GM10847 (cell line): ENCODE results near the gene ANO1.

ENCODE experiments used
- POLR2A ChIP-seq: IDR thresholded peaks from 2 replicates; pipeline ENCODE4 v1.6.1; 2011; ENCODE audit not compliant: insufficient read length; ENCODE audit errors: extremely low read depth

The ANO1 gene

DNA sequence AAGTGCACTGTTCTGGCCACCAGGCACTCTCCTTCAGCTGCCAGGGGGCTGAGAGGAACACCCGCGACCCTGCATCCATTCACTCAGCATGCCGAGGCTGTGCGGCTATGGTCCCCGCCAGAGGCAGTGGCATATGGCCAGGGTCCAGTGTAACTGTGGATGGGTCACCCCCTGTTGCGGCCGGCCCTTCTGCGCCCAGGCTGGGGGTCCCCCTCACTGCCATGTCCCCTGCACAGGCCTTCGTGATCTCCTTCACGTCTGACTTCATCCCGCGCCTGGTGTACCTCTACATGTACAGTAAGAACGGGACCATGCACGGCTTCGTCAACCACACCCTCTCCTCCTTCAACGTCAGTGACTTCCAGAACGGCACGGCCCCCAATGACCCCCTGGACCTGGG is 104.1 kb downstream of the ANO1 start:
- no peak for TF ChIP-seq POLR2A

DNA sequence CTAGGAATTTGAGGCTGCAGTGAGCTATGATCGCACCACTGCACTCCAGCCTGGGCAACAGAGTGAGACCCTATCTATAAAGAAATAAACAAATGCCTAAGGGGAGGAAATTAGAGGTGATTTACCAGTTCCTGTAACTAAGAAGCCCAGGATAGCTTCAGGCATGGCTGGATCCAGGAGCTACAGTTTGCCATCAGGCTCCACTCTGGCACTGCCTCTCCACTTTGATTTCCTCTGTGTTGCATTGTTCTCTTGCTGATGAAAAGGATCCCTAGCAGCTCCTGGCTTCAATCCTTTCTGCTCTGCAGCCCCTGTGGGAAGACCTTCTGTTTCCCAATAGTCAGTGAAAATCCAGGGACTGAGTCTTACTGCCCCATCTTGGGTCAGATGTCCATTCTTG is 104.9 kb downstream of the ANO1 start:
- no peak for TF ChIP-seq POLR2A

DNA sequence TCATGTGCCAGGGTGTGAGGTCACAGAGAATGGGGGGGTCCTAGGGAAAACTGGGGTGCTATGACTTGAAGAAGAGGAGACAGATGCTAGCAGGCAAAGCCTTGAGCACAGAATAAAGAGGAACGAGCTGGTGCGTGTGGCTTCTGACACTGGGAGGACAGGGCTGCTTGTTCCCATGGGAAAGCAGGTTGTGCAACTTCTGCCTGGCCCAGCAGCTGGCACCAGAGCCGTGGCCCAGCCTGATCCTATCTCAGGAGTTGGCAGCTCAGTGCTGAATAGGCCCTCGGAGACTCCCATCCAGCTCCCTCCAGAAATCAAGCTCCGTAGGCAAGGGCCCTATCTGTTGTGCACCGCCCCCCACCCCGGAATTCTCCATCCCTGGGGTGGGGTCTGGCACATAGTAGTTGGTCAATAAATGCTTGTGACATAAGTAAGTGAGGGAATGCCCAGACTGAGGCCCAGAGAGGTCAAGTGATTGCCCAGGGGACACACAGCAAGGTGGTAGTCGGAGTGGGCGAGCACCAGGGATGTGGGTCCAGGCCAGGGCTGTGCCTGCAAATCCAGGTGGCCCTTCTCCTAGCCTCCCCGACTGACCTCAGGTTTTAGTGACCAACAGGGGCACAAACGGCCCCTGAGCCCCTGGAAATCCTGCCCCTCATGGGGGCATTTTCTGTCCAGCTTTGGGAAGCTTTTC is 105.5 kb downstream of the ANO1 start:
- no peak for TF ChIP-seq POLR2A

DNA sequence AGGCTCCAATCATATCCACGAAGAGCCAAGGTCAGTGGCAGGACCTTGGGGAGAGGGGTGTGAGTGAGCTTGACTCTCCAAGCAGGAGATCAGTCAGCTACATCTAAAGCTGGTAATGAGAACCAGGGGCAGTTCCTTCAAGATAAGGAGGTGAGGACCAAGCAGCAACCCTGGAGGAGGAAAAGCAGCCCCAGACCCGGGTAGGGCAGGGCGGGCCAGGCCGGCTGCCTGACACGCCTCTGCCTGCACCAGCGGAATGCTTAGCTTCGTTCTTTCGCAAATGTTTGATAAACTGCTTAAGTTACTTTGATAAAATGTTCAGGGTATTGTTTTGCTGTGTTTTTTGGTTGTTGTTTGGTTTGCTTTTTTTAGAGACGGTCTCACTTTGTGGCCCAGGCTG is 106.3 kb downstream of the ANO1 start:
- TF ChIP-seq POLR2A, result no peak

DNA sequence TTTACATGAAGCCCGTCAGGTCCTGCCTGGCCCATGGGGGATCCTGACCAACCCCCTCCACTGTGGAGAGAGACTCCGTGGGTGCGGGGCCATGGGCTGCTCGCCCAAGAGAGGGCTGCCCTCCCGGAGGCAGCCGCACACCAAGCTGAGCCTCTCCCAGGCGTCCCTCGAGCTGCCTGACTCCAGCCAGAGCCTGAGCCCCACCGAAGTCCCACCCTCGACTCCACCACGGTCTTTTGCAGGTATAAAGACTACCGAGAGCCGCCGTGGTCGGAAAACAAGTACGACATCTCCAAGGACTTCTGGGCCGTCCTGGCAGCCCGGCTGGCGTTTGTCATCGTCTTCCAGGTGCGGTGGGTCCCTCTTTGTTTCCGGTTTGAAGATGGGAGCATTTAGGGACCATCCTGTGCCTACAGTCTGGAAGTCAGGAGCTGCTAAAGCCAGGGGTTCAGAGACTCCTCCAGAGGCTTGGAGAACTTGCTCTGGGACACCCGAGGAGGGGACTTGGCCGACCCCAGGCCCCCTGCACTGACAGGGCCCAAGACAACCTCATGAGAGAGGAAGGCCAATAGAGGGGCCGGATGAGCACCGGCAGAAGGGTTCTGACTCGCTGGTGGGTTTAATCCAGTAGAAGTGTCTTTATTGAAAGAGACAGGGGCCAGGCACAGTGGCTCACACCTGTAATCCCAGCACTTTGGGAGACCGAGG is 107.4 kb downstream of the ANO1 start:
- no peak for TF ChIP-seq POLR2A

DNA sequence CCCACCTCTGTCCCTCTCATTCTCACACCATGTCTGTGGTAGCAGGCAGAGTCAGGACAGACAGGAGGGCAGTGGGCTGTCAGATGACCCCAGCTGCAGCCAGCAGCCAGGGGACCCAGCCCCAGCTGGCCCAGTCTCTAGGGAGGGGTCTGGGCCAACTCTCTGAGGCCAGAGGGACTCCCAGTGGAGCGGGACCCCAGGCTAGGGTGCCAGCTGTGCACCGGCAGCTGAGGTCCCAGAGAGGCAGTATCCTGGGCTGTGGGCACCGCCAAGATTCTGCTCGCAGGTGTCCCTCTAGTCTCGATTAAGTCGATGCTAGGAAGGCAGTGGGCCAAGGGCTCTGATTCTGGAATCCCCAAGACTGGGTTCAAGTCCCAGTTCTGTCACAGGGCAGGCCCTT is 108.3 kb downstream of the ANO1 start:
- no peak for TF ChIP-seq POLR2A

DNA sequence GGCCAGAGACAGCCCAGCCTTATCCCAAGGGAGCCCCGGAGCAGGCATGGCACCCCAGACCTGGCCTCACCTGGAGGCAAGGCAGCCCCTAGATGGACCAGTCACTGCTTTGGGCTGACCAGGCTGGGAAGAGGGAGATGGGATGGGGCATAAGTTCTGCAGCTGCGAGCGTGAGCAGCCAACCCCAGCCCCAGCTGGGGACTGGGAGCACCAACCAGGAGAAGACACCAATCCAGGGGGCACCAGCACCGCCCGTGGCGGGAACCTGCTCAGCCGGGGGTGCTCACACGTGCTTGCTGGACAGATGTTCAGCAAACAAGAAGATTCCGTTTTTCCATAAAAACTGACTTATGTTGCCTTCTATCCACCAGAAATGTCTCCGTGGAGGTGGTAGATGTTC is 108.8 kb downstream of the ANO1 start:
- no peak for TF ChIP-seq POLR2A

DNA sequence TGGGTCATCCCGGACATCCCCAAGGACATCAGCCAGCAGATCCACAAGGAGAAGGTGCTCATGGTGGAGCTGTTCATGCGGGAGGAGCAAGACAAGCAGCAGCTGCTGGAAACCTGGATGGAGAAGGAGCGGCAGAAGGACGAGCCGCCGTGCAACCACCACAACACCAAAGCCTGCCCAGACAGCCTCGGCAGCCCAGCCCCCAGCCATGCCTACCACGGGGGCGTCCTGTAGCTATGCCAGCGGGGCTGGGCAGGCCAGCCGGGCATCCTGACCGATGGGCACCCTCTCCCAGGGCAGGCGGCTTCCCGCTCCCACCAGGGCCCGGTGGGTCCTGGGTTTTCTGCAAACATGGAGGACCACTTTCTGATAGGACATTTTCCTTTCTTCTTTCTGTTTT is 109.7 kb downstream of the ANO1 start:
- TF ChIP-seq POLR2A, result no peak

DNA sequence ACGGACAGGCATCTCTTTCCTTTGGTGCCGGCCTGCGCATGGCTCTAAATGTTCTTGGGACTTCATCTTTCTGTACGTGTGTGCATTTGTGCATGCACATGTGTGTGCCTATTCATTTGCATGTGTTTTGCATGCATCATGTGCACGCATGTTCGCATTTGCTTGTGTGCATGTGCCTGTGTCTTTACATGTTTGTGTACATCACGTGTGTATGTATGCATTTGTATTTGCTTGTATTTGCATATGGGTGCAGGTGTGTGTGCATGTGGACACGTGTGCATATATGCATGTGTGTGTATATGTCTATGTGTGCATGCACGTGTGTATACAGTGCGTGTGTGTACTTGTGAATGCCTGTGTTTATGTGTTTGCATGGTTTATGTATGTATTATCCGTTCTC is 111.5 kb downstream of the ANO1 start:
- no peak for TF ChIP-seq POLR2A

DNA sequence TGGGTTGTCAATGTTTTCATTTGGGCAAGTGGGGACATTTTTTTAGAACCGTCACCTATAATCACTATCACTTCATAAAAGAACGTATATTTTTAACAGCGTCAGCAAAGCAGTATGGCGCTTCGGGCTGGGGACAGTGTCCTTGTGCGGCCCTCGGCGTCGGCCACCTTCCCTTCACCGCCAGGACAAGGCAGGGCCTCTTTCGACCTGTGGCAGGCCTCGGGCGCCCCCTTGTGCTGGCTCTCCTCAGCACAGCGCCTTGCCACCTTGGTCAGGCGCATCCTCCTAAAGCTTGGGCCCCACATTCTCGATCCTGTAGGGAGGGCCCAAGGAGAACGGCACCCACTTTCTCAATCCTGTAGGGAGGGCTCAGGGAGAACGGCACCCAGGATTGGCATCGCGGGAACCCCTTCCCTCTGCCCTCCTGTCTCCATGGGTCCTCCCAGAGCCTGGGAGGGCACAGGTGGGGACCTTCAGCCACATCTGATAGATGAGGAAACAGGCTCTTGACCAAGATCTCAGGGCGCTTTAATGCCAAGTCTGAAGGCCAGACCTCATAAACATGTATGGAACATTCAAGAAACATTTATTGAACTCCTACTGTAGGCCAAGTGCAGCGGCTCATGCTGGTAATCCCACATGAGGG is 113.5 kb downstream of the ANO1 start:
- no peak for TF ChIP-seq POLR2A

DNA sequence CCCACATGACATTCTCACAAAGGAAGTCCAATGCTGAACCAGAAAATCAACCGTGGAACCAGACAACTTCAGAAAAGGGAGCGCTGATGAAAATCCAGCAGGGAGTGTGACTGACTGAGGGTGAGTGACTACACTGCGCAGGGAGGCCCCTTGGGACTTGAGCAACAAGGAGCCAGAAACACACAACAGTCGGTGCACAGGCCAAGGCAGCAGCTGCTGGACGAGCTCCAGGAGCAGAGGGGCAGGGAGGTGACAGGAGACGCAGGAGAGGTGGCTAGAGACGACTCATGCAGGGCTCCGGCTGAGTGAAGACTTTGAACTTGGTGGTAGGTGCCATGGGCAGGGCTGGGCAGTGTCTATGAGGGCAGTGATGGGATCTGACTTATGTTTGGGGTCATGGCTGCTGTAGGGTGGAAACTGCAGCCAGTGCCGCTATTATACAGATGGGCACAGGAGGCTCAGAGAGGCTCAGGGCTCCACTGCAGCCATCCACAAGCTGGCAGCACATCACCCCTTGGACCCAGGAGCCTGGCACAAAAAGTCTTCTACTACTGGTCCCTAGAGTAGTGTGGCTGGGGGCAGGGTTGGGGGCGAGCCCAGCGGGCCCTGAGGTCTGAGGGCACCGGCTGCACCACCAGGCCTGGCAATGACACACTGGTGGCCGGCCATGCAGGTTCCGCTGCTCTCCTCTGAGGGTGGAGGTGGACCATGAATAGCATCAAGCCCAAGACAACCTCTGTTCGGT is 114.7 kb downstream of the ANO1 start:
- no peak for TF ChIP-seq POLR2A

DNA sequence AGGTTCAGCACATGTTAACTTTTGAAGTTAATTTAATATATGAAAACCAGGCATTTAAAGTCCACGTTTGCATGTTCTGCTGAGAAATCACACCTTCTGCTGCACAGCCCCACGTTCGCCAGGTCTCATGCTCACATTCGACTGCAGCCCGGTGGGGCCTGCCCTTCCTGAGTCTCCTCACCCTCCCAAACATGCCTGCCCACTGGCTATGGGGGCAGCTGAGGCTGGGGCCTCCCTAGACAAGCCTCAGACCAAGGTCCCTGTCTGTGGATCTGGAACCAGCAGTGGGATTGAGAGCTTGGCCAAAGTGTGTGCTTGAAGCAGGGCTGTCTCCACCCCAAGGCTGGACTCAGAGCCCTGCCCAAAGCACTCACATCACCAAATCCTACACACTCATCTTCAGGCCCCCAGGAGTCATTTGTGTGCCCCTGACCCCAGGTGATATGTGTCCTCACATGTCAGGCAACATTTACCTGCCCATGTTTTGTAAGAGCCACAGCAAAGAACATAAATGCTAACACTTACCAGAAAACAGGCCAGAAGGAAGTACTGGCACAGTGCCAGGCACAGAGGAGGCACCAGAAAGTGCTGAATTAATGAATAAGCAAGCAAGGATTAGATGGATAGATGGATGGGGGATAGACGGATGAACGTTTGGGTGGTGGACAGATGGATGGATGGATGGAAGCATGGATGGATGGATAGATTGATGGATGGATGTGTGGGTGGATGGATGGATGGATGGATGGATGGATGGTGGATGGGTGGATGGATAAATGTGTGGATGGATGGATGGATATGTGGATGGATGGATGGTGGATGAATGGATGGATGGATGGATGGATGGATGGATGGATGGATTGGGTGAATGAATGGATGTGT is 115.5 kb downstream of the ANO1 start:
- no peak for TF ChIP-seq POLR2A

DNA sequence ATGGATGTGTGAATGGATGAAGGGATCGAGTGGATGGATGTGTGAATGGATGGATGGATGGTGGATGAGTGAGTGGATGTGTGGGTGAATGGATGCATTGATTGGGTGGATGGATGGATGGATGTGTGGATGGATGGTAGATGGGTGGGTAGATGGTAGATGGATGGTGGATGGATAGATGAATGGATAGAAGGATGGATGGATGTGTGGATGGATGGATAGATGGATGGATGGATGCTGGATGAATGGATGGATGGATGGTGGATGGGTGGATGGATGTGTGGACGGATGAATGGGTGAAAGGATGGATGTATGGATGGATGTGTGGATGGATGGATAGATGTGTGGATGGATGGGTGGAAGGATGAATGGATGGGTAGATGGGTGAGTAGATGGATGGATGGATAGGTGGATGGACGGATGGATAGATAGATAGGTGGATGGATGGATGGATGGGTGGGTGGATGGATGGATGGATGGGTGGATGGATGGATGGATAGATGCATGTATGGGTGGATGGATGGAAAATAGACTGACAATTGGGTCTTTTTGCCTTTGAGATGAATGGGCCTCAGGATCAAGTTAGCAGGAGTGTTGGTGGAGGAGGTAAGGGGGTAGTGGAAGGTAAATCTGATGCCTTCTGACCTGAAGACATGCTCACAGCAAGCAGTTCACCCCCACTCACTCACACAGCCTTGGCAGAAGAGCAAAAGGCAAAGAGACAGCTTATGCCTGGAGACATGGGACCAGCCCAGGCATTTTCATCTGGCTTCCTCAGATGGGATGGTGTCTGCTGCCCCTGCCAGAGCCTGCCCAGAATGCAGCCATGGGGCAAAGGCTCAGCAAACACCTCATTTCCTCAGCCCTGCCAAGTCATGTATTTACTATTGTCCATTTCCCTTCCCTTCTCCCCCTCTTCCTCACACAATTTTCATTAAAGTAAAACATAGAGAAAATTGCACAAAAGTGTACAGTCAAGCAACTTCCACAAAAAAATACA is 117.0 kb downstream of the ANO1 start:
- TF ChIP-seq POLR2A, result no peak
